HG02571 (cell line): ENCODE results near the gene RBBP8NL.

Experiments used
- ATAC-seq: cut with Tn5 transposase; IDR thresholded peaks from one replicate; pipeline ENCODE4 v1.9.1; 2021; ENCODE audit warnings: mild to moderate bottlenecking, moderate library complexity; ENCODE audit not compliant: unreplicated experiment

Gene RBBP8NL, protein sequence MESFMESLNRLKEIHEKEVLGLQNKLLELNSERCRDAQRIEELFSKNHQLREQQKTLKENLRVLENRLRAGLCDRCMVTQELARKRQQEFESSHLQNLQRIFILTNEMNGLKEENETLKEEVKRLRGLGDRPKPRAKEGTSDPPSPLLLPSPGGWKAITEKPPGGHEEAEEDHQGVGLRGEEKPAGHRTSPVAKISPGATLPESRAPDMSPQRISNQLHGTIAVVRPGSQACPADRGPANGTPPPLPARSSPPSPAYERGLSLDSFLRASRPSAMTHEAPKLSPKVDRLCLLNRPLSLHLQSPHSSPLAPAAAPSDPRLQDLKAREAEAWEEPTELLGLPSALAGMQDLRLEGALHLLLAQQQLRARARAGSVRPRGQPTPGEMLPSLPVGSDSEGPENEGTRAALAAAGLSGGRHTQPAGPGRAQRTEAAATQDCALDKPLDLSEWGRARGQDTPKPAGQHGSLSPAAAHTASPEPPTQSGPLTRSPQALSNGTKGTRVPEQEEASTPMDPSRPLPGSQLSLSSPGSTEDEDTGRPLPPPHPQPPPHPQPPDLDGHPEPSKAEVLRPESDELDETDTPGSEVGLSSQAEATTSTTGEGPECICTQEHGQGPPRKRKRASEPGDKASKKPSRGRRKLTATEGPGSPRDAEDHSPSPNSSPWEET

DNA sequence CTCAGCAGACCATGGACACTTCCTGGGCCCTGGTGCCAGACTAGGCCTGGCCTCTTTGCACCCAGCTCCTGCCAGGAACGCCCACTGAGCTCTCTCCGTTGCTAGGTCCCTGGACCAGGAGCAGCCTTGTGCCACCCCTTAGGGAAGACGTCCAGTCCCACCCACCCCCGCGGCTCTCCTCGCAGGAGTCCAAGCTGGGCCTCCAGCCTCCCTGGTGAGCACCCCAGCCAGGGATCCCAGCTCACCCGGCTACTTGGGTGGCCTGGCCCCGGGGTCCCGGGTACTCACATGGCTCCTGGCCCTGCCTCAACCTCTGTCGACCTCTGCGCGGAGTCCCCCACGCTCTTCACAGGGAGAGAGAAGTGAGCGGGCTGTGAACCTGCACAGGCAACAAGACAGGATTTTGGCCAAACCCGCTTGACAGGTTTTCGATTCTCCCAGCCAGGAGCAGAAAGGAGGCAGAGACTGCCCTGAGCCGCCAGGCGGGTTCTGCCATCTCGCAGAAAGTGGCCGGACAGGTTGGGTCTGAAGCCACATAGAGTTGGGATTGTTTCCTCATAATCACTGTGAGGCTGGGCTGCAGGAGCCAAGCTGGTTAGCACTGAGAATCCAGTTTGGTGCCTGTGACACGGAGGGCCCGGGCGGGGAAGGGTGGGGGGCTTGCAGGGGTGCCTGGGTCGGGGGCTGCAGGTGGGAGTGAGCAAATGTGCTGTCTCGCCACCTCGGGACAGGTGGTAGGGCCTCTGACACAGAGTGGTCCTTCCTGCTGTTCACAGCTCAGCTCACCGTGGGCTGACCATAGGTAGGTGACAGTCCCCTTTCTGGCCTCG lies at the start of gene RBBP8NL:
RBBP8NL (minus strand) TSS at position 368 of the 830 bp plus-strand sequence. CDS start 7,892 bp downstream, outside the sequence.
- no peak for ATAC-seq

GRCh38 chr20:62476056-62476838 lies 48.9 kb upstream of the RBBP8NL start:
- no peak for ATAC-seq

DNA sequence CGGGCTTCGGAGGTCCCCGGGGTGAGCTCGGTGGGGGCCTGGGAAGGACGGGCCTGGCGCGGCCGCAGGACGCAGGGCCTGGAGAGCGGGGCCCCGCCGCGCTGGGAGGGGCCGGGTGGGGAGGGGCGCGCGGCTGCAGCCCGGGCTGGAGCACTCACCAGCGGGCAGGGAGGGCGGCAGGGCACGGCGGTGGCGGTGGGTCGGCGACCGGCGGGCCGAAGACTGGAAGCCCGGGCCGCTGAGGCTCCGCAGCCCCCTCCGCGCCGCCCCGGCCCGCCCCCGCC lies 48.4 kb upstream of the RBBP8NL start, which contains the start of gene GATA5:
GATA5 (minus strand) TSS at position 224 of the 284 bp plus-strand sequence. CDS start 474 bp downstream, outside the sequence.
- no peak for ATAC-seq

DNA sequence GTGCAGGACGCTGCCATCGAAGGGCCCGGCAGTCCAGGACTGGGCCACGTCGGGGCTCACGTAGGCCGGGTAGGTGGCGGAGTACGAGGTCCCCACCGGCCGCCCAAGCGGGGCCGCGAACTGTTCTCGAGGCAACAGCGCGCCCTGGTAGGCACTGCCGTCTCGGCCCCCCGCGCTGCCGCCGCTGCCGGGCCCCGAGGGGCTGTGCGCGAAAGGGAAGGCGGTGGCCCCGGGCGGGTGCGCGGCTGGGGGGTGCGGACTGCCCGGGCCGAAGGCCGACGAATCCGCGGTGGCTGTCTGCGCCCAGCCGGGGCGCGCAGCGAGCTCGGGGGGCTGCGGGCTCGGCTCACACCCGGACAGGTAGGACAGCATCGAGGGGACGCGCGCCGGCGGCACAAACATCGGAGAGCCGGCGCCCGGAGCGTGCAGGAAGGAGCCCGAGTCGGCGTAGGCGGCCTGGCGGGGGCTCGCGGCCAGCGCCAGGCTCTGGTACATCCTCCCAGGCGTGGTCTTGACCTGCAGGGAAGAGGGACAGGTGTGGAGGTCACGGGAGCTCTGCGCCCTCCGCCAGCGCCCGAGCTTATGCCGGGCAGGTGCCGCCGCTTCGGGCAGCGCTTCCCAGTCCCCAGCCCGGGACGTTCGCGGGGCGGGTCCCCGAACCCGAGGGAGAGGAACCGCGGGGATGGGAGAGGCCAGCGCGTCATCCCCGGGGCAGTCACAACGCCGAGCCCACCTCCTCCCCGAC lies 47.9 kb upstream of the RBBP8NL start:
- ATAC-seq: no peak

- ATAC-seq: no peak
Observed at GRCh38 chr20:62474604-62475026, 47.3 kb upstream of the RBBP8NL start.

DNA sequence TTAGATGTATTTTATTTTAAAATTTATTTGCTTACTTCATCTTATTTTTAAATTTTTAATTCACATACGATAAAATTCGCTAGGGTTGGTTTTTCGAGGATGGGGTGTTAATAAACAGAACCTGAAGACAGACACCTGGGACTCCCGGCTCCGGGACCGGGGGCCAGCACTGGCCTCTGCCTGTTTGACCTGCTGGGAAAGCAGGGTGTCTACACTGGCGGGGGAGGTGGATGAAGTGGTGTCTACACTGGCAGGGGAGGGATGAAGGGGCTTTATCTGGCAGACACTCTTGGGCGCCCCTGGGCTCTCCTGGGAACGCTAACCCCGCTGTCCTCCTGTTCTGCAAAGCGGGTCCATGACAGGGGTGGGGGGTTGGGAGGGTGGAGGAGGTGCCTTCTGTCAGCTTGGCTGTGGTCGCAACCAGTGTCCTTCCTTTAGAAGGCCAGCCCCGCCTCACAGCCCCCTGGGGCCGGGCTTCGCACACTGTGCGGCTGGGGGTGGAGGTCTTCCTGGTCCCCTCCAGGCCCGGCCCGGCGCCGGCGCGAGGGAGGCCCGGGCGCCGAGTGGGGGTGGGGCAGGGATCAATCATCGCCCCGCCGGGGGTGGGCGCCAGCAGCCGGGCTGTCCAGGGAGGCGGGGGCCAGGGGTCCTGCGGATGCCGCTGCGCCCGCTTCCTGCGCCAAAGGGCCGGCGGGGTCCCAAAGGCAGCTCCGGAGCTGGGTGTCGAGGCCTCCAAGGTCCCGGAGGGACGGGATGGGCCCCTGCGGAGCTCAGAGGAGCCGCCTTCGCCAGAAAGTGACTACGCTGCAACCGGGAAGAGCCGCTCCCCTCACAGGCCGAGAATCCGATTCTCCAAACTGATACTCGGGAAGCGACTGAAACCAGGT lies 46.6 kb upstream of the RBBP8NL start:
- no peak for ATAC-seq

DNA sequence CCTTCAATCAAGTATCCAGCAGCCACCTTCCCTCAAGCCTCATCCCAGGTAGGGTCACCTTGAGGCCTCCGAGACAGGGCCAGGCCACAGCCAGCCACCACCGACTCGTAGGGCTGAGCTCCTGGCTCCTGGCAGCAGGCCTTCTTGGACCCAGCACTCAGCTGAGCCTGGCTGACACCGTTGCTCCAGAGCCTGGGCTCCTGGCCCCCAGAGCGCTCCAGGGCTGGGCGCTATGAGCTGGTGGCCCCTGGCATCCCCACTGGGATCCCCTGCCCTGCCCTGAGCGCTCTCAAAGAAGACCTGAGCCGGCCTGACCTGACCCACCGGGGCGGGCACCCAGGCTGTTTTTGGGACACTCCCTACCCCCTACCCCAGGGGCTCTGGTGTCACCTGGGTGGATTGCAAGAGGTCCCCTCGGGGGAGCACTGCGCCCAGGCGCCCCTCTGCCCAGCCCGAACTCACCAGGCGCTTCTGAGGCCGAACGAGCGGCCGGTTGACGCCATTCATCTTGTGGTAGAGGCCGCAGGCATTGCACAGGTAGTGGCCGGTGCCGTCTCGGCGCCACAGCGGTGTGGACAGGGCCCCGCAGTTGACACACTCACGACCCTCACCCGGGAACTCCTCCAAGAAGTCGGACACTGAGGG lies 45.7 kb upstream of the RBBP8NL start:
- no peak for ATAC-seq

GRCh38 chr20:62472138-62472940 lies 45.0 kb upstream of the RBBP8NL start:
- no peak for ATAC-seq

DNA sequence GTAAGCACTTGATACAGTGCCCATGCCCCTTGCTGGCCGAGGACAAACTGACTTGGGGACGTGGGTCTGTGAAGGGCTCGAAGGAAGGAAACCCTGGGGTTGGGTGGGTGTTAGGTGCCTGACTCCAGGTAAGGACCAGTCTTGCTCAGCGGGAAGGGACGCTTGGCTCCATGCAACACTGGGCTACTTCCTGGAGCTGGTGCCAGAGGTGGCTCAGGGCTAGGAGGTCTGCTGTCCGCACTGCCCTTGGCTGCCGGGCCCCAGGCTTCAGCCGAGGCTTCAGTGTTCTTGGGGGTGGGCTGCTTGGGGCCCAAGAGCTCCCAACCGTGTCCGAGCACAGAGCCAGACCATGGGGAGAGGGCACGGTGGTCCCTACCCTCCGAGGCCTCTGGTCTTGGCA lies 43.1 kb upstream of the RBBP8NL start:
- ATAC-seq: no peak

DNA sequence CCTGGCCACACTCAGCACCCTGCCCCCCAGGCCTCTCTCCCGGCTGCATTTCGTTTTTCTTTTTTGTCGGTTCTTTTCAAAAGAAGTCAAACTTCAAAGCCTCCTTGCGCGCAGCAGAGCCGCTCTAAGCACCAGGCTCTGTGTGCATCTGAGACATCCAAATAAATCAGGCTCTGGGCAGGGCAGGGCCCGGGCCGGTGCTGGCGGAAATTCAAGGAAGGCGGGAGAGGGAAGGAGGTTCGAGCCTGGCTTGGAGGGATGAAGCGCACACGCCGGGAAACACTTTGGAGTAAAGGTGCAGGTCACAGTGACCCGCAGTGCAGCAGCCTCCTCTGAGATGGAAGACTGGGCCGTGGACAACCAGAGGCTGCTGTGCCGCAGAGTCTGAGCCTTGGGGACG lies 42.7 kb upstream of the RBBP8NL start:
- no peak for ATAC-seq

GRCh38 chr20:62469352-62469751 lies 42.0 kb upstream of the RBBP8NL start:
- ATAC-seq: no peak

GRCh38 chr20:62466806-62467537 lies 39.6 kb upstream of the RBBP8NL start:
- ATAC-seq: no peak

DNA sequence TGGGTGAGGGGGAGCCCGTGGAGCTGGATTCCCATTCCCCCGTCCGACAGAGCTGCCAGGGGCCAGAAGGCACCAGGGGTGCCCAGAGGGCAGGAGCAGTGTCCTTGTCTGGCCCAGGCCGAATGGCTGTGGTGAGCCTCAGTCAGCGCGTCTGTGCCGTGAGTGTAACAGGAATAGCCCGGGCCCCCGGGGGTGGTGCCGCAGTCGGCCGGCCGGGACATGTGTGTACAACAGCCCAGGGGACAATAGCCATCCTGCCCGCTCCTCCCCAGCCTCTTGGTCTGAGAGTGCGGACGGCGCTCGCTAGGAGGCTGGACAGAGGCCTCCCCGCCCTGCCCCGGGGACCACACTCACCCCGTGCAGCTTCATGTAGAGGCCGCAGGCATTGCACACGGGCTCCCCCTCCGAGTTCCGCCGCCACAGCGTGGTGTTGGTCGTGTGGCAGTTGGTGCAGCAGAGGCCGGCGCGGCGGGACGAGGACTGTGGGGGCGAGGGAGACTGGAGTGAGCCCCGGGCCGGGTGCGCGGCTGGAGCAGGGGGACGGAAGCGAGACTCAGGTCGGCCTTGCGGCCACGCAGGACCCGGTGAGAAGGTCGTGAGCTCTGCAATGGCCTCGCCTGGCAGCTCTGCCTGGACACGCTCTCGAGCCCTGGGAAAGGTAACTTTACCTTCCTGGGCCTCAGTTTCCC lies 38.9 kb upstream of the RBBP8NL start:
- no peak for ATAC-seq

DNA sequence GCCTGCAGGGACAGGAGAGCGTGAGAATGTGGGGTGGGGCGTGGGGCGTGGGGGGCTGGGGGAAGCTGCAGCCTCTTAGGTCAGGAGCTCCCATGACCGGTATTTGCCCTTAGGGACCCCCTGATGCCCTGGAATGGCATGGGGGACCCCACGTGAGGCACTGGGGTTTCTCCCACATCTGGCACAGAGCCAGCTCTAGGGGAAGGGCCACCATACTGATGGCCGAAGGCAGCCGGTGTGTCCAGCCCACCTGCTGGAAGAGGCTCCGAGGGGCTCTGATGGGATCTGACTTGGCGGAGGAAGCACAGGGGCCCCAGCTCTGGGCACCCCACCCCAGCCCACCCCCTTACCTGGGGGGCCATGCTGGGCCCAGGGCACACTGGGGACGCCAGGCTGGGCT lies 37.7 kb upstream of the RBBP8NL start:
- ATAC-seq: no peak

GRCh38 chr20:62464425-62464770 lies 37.1 kb upstream of the RBBP8NL start:
- ATAC-seq: no peak

- no peak for ATAC-seq
Observed at GRCh38 chr20:62463651-62464424, 36.5 kb upstream of the RBBP8NL start.
